Astrocyte (in vitro differentiated cells and primary cell): ENCODE results near the gene BFSP2. TPM values are rescaled to one million over a fixed set of nuclear protein-coding genes. Genes with fewer than 3 reads are reported as not detected.
A peak's percentile ranks its signal among the peaks of the same experiment; 100 is the strongest.

Experiments used
- DNase-seq: peaks from one replicate; pipeline ENCODE4 v3.0.0-alpha.2; 2010; ENCODE audit warnings: low read depth
- FAIRE-seq: peaks from 2 replicates; lab custom pipeline; 2011; peaks lifted over from hg19 to GRCh38; lab: Jason Lieb, UNC
- H2AFZ ChIP-seq: 2 replicates; pipeline ENCODE4 v1.6.0; 2012; ENCODE audit warnings: low read depth, low read length, inconsistent platforms
- H3K27ac ChIP-seq: 2 replicates; pipeline ENCODE4 v1.5.1; 2011; ENCODE audit warnings: low read depth, low read length, inconsistent platforms
- H3K27me3 ChIP-seq: 2 replicates; pipeline ENCODE4 v1.6.0; 2011; ENCODE audit warnings: low read length, inconsistent platforms; ENCODE audit not compliant: insufficient read depth
- H3K36me3 ChIP-seq: 2 replicates; pipeline ENCODE4 v1.5.1; 2011; ENCODE audit warnings: low read length, inconsistent platforms; ENCODE audit not compliant: insufficient read depth
- H3K4me1 ChIP-seq: 2 replicates; pipeline ENCODE4 v1.5.1; 2011; ENCODE audit warnings: low read length, inconsistent platforms; ENCODE audit not compliant: insufficient read depth
- H3K4me2 ChIP-seq: 2 replicates; pipeline ENCODE4 v1.6.0; 2012; ENCODE audit warnings: low read length, inconsistent platforms
- H3K4me3 ChIP-seq: 2 replicates; pipeline ENCODE4 v1.5.1; 2011; ENCODE audit warnings: low read depth, mild to moderate bottlenecking, low read length, inconsistent platforms; ENCODE audit not compliant: insufficient read depth
- H3K79me2 ChIP-seq: 2 replicates; pipeline ENCODE4 v1.6.0; 2012; ENCODE audit warnings: mild to moderate bottlenecking, low read length, inconsistent platforms; ENCODE audit not compliant: insufficient read depth
- H3K9ac ChIP-seq: 2 replicates; pipeline ENCODE4 v1.6.0; 2012; ENCODE audit warnings: mild to moderate bottlenecking, low read length, inconsistent platforms
- H3K9me3 ChIP-seq: 2 replicates; pipeline ENCODE4 v1.5.1; 2012; ENCODE audit warnings: low read depth, mild to moderate bottlenecking, low read length, inconsistent platforms; ENCODE audit not compliant: insufficient read depth
- H4K20me1 ChIP-seq: 2 replicates; pipeline ENCODE4 v1.6.0; 2012; ENCODE audit warnings: low read length, inconsistent platforms; ENCODE audit not compliant: insufficient read depth
- H3K27ac Mint-ChIP-seq: one replicate; pipeline ENCODE4 v1.8.0; 2021; ENCODE audit warnings: mild to moderate bottlenecking, mixed read lengths; ENCODE audit not compliant: unreplicated experiment
- H3K27me3 Mint-ChIP-seq: one replicate; pipeline ENCODE4 v1.8.0; 2021; ENCODE audit warnings: low read depth, mixed read lengths; ENCODE audit not compliant: unreplicated experiment
- H3K36me3 Mint-ChIP-seq: one replicate; pipeline ENCODE4 v1.8.0; 2021; ENCODE audit warnings: low read depth, mixed read lengths; ENCODE audit not compliant: unreplicated experiment
- H3K4me1 Mint-ChIP-seq: one replicate; pipeline ENCODE4 v1.8.0; 2021; ENCODE audit warnings: low read depth, mixed read lengths; ENCODE audit not compliant: unreplicated experiment
- H3K4me3 Mint-ChIP-seq: one replicate; pipeline ENCODE4 v1.8.0; 2021; ENCODE audit warnings: mild to moderate bottlenecking, moderate library complexity, mixed read lengths; ENCODE audit not compliant: unreplicated experiment
- H3K9me3 Mint-ChIP-seq: one replicate; pipeline ENCODE4 v1.8.0; 2021; ENCODE audit warnings: mild to moderate bottlenecking, mixed read lengths; ENCODE audit not compliant: unreplicated experiment
- CTCF ChIP-seq: IDR thresholded peaks from 2 replicates; pipeline ENCODE4 v1.5.1; 2011; ENCODE audit warnings: low read depth, mild to moderate bottlenecking, inconsistent platforms, low read length, moderate library complexity; ENCODE audit not compliant: insufficient read depth
- EZH2 ChIP-seq: IDR thresholded peaks from 2 replicates; pipeline ENCODE4 v1.6.1; 2012; ENCODE audit warnings: mild to moderate bottlenecking, low read length, inconsistent platforms; ENCODE audit not compliant: insufficient read depth
- total RNA-seq: library from RNA; stranded (reverse); gene quantifications from 2 replicates; pipeline ENCODE4 v1.2.1, GENCODE V29; 2021

BFSP2 gene
- total RNA-seq, 1 donor from 2014 or later = not detected

- Histone ChIP-seq H3K27me3 (no peaks in the 10 kb centered on the region), H3K27ac (no peak overlapping the region), H2AFZ (no peak overlapping the region), H3K4me1 (no peaks in the 10 kb centered on the region), H3K4me2 (no peak overlapping the region), H3K9me3 (no peaks in the 10 kb centered on the region), H3K36me3 (no peaks in the 10 kb centered on the region), H3K79me2 (no peaks in the 10 kb centered on the region), H3K9ac (no peak overlapping the region), H3K4me3 (no peak overlapping the region), H4K20me1 (no peaks in the 10 kb centered on the region)
- Mint-ChIP-seq H3K4me1 (peaks cover 2% of the 10 kb centered on the region), H3K9me3 (peaks cover 15% of the 10 kb centered on the region), H3K27me3 (no peaks in the 10 kb centered on the region), H3K36me3 (peaks cover 4% of the 10 kb centered on the region), H3K4me3 (no peak overlapping the region), H3K27ac (no peak overlapping the region)
- DNase-seq (no peak), FAIRE-seq (no peak)
- no peak for TF ChIP-seq CTCF
- no peak for TF ChIP-seq EZH2
Observed at GRCh38 chr3:133396906-133397305, 3.0 kb upstream of the BFSP2 start.

GRCh38 chr3:133401374-133402135 lies 1.7 kb downstream of the BFSP2 start:
- no peak overlapping the region for H3K27ac Mint-ChIP-seq
- peak; percentile 61 for DNase-seq
- H3K27ac ChIP-seq = no peak overlapping the region

More at GRCh38 chr3:133401374-133402135, 1.7 kb downstream of the BFSP2 start:
- Histone ChIP-seq H3K36me3 (no peaks in the 10 kb centered on the region), H3K79me2 (no peaks in the 10 kb centered on the region), H2AFZ (no peak overlapping the region), H3K4me1 (no peaks in the 10 kb centered on the region), H3K9ac (no peak overlapping the region), H4K20me1 (no peaks in the 10 kb centered on the region), H3K4me3 (no peak overlapping the region), H3K27me3 (no peaks in the 10 kb centered on the region), H3K9me3 (no peaks in the 10 kb centered on the region), H3K4me2 (no peak overlapping the region)
- no peaks in the 10 kb centered on the region for H3K36me3 Mint-ChIP-seq
- no peaks in the 10 kb centered on the region for H3K9me3 Mint-ChIP-seq
- H3K4me3 Mint-ChIP-seq = no peak overlapping the region
- H3K4me1 Mint-ChIP-seq = peaks cover 5% of the 10 kb centered on the region
- no peak for FAIRE-seq
- peaks cover 3% of the 10 kb centered on the region for H3K27me3 Mint-ChIP-seq
- TF ChIP-seq EZH2 (no peak), CTCF (no peak)
